ENCODE measurements around the gene PTPRA. TPM values are rescaled to one million over a fixed set of nuclear protein-coding genes. Genes with fewer than 3 reads are reported as not detected.

Gene PTPRA
- total RNA-seq, 1 donor from 2014 or later = 23.5 TPM

DNA sequence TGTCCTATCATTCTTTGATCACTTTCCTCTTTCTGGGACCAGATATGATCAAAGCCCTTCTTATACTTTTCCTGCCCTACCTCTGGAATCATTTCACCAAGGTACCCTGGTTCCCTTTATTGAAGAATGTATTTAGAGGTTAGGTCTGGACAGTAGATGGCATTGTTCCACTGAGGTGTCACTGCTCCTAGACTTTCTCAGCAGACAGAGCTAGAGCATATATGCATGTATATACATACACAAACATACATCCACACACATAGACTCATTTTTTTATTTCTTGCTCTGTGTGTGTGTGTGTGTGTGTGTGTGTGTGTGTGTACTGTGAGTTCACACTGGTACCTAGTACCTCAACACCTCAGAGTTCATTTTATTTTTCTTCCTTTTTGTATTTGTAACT lies 40.9 kb downstream of the PTPRA start:
- intact Hi-C loops (cut with DNase I) = no loop called here
- no peak for DNase-seq (ENCODE audit: low spot score)

DNA sequence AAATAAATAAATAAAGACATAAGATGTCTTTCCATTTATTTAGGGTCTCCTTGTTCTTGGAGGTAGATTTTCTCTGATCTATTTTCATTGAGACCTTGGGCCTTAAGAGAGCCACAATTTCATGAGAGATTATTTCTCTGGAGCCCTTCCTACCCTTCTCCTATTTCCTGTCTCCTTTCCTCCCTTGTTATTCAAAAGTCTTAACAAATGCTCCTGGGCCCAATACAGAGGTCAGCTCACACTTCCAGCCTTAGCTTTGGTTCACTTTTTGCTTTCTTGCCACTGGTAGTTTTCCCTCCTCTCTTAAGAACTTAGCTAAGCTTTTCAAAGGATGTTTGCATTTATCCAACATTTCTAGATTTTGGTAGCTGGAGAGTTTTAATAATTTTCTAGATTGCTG lies 44.0 kb downstream of the PTPRA start:
- intact Hi-C loops (cut with DNase I) = no loop called here
- DNase-seq (ENCODE audit: low spot score) = no peak

DNA sequence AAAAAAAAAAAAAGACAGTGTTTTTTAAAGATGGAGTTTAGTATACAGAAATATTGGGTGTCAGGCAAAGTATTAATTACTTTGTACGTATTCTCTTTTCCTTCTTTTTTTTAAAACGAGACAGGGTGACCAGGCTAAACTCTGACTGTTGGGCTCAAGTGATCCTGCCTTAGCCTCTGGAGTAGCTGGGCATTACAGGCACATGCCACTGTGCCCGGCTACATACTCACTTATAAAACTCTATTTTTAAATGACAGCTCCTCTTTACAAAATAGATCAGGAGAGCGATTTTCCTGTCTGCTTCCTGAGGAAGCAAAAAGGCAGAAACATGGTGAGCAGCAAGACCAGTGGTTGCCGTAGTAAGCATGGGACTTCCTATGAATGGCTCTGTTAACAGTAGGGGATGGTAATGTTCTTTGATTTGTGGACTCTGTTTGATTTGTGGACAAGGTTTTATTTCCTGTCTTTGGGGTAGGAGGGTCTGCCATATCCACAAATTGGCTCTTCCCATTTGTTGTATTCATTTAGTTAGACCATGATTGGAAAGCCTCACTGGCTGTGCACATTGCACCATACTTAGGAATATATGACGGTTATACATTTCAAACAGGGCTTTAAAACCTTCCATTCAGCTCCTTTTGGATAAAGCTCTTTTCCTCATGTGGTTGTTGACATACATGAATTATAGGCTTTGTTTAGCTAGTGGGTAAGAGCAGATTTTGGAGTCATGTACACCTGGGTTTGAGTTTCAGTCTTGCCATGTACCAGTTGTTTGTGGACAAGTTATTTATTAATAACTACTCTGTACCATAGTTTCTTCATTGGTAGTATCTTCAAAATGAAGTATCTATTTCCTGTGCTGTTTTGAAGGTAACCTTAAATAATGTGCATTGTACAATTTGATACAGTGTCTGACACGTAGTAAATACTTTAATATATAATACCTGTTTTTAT lies 45.1 kb downstream of the PTPRA start:
- intact Hi-C loops (cut with DNase I) = no loop called here

DNA sequence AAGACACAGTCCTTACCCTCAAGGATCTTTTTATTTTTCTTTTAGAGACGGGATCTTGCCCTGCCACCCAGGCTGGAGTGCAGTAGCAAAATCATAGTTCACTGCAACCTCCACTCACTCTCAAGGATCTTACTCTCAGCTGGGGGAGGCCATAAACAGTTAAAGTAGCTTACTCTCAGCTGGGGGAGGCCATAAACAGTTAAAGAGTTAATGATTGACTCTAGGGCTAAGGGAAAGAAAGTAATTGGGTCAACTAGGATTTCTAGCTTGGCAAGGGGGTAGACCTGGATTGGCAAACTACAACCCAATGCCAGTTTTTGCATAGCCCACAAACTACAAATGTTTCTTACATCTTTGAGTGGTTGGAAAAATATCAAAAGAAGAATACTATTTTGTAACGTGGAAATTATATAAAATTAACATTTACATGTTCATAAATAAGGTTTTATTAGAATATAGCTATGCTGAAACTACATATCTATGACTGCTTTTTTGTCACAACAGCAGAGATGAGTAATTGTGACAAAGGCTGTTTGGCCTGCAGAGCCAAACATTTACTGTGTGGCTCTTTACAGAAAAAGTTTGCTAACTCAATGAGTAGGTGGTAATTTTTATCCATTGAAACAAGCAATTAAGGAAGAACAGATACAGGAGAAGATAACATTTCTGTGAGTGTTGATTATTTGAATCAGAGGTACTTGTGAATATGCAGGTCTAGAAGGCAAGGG lies 46.4 kb downstream of the PTPRA start:
- intact Hi-C loops (cut with DNase I) = no loop called here
- DNase-seq (ENCODE audit: low spot score) = no peak

More for the DNA sequence above, 45.1 kb downstream of the PTPRA start:
- DNase-seq (ENCODE audit: low spot score) = no peak

DNA sequence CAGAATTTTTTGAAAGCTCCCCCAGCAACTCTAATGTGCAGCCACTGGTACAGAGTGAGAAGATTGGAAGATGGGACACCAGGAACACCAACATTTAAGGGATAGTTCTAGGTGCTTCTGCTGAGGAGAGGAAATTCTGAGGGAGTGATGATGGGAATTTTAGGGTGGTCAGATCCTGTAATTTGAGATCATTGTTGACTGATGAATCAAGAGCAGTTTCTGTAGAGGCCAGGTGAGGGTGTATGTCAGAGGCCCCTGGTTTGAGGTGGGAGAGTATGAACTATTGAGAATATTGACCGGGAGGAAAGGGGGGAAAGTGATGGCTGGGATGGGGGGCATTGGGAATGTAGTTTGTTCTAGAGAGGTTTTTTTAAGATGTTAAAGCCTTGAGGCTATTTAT lies 47.2 kb downstream of the PTPRA start:
- intact Hi-C loops (cut with DNase I) = no loop called here
- no peak for DNase-seq (ENCODE audit: low spot score)

DNA sequence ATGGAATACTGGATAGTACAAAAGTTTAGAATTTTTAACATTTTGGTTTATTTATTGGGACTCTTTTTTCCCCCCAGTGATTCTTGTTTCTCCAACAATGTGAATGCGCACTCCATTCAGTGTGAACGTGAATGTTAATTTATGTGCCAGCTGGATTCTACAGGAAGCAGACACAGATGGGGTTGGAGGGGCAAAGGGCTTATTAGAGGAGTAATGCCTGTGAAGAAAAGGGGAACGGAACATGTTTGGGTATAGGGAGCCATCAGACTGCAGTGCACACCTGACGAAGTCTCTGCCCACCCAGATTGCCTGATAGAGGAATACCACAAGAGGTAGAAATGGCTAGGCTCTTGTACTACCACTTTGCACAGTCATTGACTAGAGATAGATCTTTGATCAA lies 48.2 kb downstream of the PTPRA start:
- no peak for DNase-seq (ENCODE audit: low spot score)
- intact Hi-C loops (cut with DNase I) = no loop called here

DNA sequence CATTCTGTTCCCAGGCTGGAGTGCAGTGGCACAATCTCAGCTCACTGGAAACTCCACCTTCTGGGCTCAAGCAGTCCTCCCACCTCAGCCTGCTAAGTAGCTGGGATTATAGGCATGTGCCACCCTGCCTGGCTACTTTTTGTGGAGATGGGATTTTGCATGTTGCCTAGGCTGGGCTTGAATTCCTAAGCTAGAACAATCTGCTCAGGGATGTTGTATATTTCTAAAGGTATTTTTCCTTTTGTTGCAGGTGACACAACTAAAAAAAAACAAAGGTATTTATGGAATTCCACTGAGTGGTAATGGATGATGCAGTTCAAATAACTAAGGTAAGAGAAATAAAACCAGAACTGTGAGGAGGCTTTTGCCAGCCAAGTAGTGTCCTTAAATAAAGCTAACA lies 49.7 kb downstream of the PTPRA start:
- intact Hi-C loops (cut with DNase I) = no loop called here
- no peak for DNase-seq (ENCODE audit: low spot score)

DNA sequence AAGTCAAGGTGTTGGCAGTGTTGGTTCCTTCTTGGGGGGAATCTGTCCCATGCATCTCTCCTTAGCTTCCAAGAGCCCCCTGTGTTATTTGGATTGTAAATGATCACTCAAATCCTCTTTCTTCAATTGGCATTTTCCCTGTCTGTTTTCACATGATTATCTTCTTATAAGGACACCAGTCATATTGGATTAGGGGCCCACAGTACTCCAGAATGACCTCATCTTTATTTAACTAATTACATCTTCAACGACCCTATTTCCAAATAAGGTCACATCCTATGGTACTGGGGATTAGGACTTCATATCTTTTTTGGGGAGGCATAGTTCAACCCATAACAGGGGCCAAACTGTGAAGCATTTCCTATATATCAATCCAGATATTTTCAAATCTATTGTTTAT lies 57.3 kb downstream of the PTPRA start:
- intact Hi-C loops (cut with DNase I) = no loop called here

DNA sequence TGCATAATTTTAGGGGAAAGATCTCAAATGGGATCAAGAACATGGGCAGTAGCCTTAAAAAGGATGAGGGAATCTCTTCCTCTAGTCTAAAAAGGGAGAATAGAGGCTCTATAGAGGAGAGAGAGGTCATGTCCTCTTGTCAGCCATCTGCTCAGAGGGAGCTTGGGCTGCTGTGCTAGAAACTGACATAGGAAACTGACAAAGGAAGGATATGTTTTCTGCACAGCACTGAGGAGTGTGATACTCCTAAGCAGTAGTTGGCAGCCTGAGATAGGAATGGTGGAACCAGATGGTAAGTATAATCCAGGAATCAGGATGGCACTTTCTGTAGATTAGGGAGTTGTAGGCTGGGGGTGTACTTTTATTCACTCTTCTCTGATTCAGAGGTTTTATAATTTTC lies 59.2 kb downstream of the PTPRA start:
- DNase-seq (ENCODE audit: low spot score) = no peak
- intact Hi-C loops (cut with DNase I) = no loop called here

More for the DNA sequence above, 57.3 kb downstream of the PTPRA start:
- no peak for DNase-seq (ENCODE audit: low spot score)

DNA sequence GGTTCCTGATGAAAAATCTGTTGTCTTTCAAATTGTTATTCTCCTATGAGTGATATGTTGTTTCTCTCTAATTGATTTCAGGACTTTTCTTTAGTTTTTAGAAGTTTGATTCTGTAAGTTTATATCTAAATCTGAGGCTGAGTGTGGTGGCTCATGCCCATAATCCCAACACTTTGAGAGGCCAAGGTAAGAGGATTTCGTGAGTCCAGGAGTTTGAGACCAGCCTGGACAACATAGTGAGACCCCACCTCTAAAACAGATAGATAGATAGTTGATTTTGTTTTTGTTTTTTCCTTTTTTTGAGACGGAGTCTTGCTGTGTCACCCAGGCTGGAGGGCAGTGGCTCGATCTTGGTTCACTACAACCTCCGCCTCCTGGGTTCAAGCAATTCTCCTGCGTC lies 64.6 kb downstream of the PTPRA start:
- no peak for DNase-seq (ENCODE audit: low spot score)
- intact Hi-C loops (cut with DNase I) = no loop called here

DNA sequence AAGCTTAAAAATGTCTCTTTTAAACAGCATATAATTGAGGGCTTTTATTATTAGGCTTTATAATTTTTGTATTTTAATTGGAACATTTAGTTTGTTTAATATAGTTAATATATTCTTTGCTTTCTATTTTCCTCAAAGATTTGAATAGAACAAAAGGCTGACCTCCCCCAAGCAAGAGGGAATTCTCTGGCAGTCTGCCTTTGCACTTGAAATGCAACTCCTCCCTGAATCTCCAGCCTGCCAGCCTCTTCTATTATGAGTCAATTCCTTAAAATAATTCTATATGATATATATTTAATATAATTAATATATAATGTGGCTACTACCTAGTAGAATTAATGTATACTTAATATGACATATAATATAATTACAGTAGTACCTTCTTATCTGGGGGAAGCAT lies 69.2 kb downstream of the PTPRA start:
- intact Hi-C loops (cut with DNase I) = no loop called here
- DNase-seq (ENCODE audit: low spot score) = no peak

DNA sequence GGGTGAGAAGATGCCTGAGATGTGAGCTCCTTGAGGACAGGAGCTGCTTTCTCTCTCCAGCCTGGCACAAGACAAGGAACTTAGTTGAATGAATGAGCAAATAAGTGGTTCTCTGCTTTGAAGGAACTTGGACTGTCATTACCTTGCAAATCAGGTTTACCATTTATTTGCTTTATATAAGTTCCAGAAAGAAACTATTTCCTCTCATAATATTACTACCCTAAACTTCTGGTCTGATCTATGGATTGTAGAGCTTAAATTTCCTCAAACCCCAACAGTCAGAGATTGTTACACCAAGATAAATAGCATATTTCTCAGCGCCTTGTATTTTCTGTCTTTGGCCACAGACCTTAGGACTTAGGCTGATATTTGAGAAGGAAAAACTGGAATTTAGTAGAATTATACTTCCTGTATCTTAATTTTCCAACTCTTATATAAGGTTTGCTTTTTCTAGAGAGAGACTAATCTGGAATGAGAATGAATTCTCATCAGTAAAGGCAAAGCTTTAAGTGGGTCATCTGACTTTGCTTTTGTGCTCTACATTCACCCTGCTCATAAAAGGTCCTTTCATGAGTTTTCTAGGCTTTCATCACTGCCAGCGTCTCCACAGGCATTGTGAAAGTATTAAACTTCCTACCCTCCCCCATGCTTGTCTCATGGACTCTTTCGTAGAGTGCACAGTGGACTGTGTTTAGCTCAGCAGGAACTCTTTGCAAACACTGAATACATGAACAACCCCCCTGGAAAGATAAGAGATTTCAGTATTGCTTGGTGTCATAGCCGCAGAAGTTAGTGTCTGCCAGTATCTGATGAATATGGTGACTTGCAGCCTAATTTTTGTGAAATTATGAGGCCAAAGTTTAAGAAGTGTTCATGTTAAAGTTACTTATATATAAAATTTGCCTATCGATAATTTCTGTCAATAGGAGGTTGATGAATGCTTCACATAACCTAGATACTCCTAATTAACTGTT lies 74.0 kb downstream of the PTPRA start:
- intact Hi-C loops (cut with DNase I) = no loop called here
- no peak for DNase-seq (ENCODE audit: low spot score)

DNA sequence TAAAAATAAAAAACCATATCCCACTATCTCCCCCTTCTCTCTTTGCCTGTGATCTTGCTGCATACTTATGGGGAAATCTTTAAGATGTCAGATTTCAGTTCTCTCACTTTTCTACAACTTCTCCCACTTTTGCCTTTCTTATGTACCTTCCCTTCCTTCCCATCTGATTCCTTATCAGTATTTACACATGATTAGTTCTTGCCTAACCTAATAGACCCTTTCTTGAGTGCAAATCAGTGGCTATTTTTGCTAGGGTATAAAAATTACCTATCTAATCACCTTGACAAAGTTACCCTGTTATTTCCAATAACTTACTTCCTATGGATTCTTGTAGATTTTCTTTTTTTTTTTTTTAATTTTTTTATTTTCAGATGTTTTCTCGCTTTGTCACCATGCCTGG lies 75.7 kb downstream of the PTPRA start:
- no peak for DNase-seq (ENCODE audit: low spot score)
- intact Hi-C loops (cut with DNase I) = no loop called here

DNA sequence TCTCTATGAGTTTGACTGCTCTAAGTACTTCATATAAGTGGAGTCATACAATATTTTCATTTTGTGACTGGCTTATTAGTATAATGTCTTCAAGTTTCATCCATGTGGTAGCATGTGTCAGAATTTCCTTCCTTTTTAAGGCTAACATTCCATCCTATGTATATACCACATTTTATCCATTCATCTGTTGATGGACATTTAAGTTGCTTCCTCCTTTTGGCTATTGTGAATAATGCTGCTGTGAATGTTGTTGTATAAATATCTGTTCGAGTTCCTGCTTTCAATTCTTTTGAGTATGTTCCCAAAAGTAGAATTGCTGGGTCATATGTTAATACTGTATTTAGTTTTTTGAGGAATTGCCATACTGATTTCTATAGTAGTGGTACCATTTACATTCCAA lies 79.5 kb downstream of the PTPRA start:
- DNase-seq (ENCODE audit: low spot score) = no peak
- intact Hi-C loops (cut with DNase I) = no loop called here

DNA sequence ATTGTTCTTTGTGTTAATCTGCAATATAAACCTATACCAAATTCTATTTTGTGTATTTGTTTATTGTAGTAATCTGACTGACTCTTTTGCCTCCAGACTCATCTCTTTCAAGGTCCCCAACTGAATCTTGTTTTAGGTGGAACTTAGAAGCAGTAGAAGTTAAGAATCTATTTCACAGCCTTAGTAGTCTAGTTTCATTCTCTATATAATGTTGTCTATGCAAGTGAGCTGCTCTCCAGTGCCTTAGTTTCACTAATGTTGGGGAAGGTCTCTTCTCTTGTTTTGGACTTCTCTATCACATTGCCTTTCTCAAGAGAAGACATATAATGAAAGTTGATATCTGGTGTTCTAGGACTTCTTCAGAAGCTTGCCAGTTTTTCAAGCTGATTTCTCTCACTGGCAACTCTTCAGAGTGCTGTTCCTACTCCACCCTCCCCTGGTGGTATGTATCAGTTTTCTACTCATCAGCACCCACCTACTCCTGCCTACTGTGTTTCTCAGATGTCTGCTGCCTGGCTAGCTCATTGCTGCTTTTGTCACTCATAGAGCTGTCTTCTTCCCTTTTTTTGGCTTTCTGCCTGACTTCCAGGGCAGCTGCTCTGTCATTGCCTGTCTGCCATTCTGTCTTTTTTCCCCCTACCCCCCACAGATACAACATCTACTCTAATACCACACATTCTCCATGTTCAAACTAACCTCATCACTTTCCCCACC lies 82.1 kb downstream of the PTPRA start:
- intact Hi-C loops (cut with DNase I) = no loop called here
- DNase-seq (ENCODE audit: low spot score) = no peak

DNA sequence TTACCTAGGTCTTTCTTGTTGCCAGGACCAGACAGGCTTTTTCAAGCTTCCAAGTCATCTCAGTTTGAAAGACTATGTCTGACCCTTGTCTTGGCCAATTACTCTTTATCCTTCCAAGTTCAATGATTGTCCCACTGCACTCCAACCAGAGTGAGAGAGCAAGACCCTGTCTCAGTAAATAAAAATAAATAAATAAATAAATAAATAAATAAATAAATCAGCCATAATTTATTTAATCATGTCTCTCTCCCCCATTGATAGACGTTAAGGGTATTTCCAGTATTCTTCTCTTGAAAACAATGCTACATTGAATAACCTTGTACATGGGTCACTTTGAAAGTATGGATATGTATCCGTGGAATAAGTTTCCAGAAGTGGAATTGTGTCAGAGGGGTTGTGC lies 83.2 kb downstream of the PTPRA start:
- DNase-seq (ENCODE audit: low spot score) = no peak
- intact Hi-C loops (cut with DNase I) = no loop called here

DNA sequence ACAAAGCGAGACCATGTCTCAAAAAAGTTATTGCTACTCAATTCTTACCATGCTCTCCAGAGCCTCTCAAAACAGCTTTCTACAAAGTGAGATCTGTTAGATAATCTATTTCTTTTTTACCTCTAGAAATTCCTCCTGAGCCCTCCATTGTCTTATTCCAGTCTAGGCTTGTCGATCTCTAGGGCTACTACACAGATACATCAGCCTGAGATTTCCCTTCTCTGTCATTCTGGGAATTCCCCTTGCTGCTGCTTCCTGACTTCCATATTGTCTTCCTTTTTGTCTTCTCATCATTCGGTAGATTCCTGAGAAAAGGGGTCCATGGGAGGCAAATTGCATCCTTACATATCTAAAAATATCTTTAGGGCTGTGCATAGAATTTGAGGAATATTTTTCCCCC lies 94.6 kb downstream of the PTPRA start:
- DNase-seq (ENCODE audit: low spot score) = no peak
- intact Hi-C loops (cut with DNase I) = no loop called here

DNA sequence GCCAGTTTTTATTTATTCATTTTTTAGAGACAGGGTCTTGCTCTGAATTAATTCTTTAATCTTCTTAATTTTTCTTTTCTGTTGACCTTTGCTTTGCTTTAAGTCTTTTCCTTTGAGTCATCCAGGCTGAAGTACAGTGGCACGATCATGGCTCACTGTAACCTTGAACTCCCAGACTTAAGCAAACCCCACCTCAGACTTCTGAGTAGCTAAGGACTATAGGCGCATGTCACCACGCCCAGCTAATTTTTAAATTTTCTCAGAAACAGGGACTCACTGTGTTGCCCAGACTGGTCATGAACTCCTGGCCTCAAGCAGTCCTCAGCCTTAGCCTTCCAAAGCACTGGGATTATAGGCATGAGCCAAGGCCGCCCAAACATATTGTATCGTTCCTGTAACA lies 98.8 kb downstream of the PTPRA start:
- DNase-seq (ENCODE audit: low spot score) = no peak
- intact Hi-C loops (cut with DNase I) = no loop called here

DNA sequence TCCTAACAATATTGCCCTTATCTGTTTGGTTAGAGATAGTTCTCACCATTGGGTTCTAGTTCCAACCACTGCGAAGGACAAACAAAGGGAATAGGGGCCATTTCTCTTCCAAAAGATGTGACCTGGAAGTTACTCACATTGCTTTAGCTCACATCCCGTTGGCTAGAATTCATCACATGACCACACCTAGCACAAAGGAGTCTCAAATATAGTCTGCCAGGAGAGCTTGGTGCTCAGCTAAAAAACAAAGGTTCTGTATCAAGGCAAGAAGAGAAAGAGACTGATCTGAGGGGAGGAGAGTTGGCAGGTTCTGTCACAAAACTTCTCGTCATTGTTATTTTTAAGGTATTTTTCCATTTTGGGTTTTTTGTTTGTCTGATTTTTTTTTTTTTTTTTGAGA lies 100.3 kb downstream of the PTPRA start:
- DNase-seq (ENCODE audit: low spot score) = no peak
- intact Hi-C loops (cut with DNase I) = no loop called here

All from cardiac septum (tissue), 1 donor.